IMR-90 (cell line): ENCODE results near the gene RSPH3. TPM values are rescaled to one million over a fixed set of nuclear protein-coding genes. Genes with fewer than 3 reads are reported as not detected.
A peak's percentile ranks its signal among the peaks of the same experiment; 100 is the strongest.

ENCODE experiments used
- ATAC-seq: fragments of 200-7000 bp; cut with Tn5 transposase; 2 replicates; pipeline ENCODE4 v1.9.1; 2020; ENCODE audit warnings: low read depth, mild to moderate bottlenecking, moderate library complexity
- BruUV-seq: library from RNA; stranded (reverse); fragments of 400-500 nt; replicated peaks from 2 replicates; lab custom pipeline; 2021; lab: Mats Ljungman, UMichigan
- CTCF ChIA-PET: fragments of 300-600 bp; formaldehyde crosslinking; extraction: SDS; loops from one replicate; lab custom pipeline; 2021; ENCODE audit warnings: antibody characterized with exemption; lab: Yijun Ruan, JAX
- POLR2A ChIA-PET: fragments of 300-600 bp; sonication (Branson Sonifier 250); formaldehyde crosslinking; loops from one replicate; lab custom pipeline; 2022; ENCODE audit warnings: antibody characterized with exemption; ENCODE audit not compliant: unreplicated experiment; lab: Charles Lee
- DNase-seq: peaks from one replicate; pipeline ENCODE4 v3.0.0; 2013
- H2AFZ ChIP-seq: replicated peaks from 2 replicates; pipeline ENCODE3; 2013; ENCODE audit warnings: low read length, mild to moderate bottlenecking; ENCODE audit not compliant: poor library complexity
- H2AK5ac ChIP-seq: 2 replicates; pipeline ENCODE4 v1.6.1; 2013; ENCODE audit warnings: low read depth, low read length, inconsistent platforms
- H2AK9ac ChIP-seq: replicated peaks from 2 replicates; pipeline ENCODE3; 2013; ENCODE audit warnings: mild to moderate bottlenecking, low read depth, low read length, moderate library complexity; ENCODE audit not compliant: poor library complexity
- H2BK120ac ChIP-seq: 2 replicates; pipeline ENCODE4 v1.6.1; 2013; ENCODE audit warnings: low read depth, low read length, inconsistent platforms
- H2BK15ac ChIP-seq: 3 replicates; pipeline ENCODE4 v1.6.1; 2013; ENCODE audit warnings: low read depth, low read length, inconsistent platforms
- H2BK20ac ChIP-seq: 2 replicates; pipeline ENCODE4 v1.6.1; 2013; ENCODE audit warnings: low read depth, mild to moderate bottlenecking, inconsistent platforms, low read length, moderate library complexity
- H2BK5ac ChIP-seq: 2 replicates; pipeline ENCODE4 v1.6.1; 2013; ENCODE audit warnings: mild to moderate bottlenecking, low read depth, low read length, inconsistent platforms; ENCODE audit not compliant: poor library complexity, severe bottlenecking
- H3K14ac ChIP-seq: replicated peaks from 2 replicates; pipeline ENCODE4 v1.6.1; 2013; ENCODE audit warnings: low read depth, low read length, inconsistent platforms
- H3K18ac ChIP-seq: 2 replicates; pipeline ENCODE4 v1.6.1; 2013; ENCODE audit warnings: low read depth, low read length, control low read depth
- H3K23ac ChIP-seq: 2 replicates; pipeline ENCODE4 v1.6.1; 2013; ENCODE audit warnings: low read depth, low read length, inconsistent platforms
- H3K27ac ChIP-seq: 2 replicates; pipeline ENCODE4 v1.5.1; 2013; ENCODE audit warnings: mild to moderate bottlenecking, control low read depth, low read length; ENCODE audit not compliant: insufficient read depth
- H3K27me3 ChIP-seq: 2 replicates; pipeline ENCODE4 v1.6.1; 2013; ENCODE audit warnings: low read length; ENCODE audit not compliant: control insufficient read depth, insufficient read depth
- H3K36me3 ChIP-seq: 2 replicates; pipeline ENCODE4 v1.6.1; 2013; ENCODE audit warnings: low read length, mixed read lengths; ENCODE audit not compliant: control insufficient read depth, insufficient read depth
- H3K4ac ChIP-seq: 2 replicates; pipeline ENCODE4 v1.6.1; 2013; ENCODE audit warnings: low read depth, low read length, inconsistent platforms
- H3K4me1 ChIP-seq: 2 replicates; pipeline ENCODE4 v1.6.1; 2013; ENCODE audit warnings: low read length, mixed read lengths; ENCODE audit not compliant: control insufficient read depth, insufficient read depth
- H3K4me2 ChIP-seq: 2 replicates; pipeline ENCODE4 v1.6.1; 2013; ENCODE audit warnings: low read depth, mild to moderate bottlenecking, control low read depth, low read length, moderate library complexity
- H3K4me3 ChIP-seq: 2 replicates; pipeline ENCODE4 v1.5.1; 2013; ENCODE audit warnings: low read depth, mild to moderate bottlenecking, control low read depth, low read length, moderate library complexity; ENCODE audit not compliant: insufficient read depth
- H3K56ac ChIP-seq: 2 replicates; pipeline ENCODE4 v1.6.1; 2013; ENCODE audit warnings: low read length, inconsistent platforms; ENCODE audit not compliant: insufficient read depth; ENCODE audit errors: extremely low read depth
- H3K79me1 ChIP-seq, 2 experiments: 2 replicates each; pipeline ENCODE4 v1.6.1; 2013; ENCODE audit warnings: low read length in 2 of 2, inconsistent platforms in 1 of 2, low read depth in 1 of 2
- H3K9ac ChIP-seq: 2 replicates; pipeline ENCODE4 v1.6.1; 2013; ENCODE audit warnings: low read depth, low read length, control low read depth
- H3K9me1 ChIP-seq: 2 replicates; pipeline ENCODE4 v1.6.1; 2013; ENCODE audit warnings: low read length, inconsistent platforms; ENCODE audit not compliant: insufficient read depth
- H3K9me3 ChIP-seq: 2 replicates; pipeline ENCODE4 v1.6.1; 2013; ENCODE audit warnings: low read length; ENCODE audit not compliant: control insufficient read depth, insufficient read depth
- H4K20me1 ChIP-seq: 2 replicates; pipeline ENCODE4 v1.6.1; 2013; ENCODE audit warnings: low read length, inconsistent platforms; ENCODE audit not compliant: insufficient read depth
- H4K5ac ChIP-seq: 2 replicates; pipeline ENCODE4 v1.6.1; 2013; ENCODE audit warnings: mild to moderate bottlenecking, low read depth, low read length, control low read depth
- H4K8ac ChIP-seq, 2 experiments: 2 replicates each; pipeline ENCODE4 v1.6.1; 2013; ENCODE audit warnings: low read depth in 2 of 2, low read length in 2 of 2, control low read depth in 1 of 2, inconsistent platforms in 1 of 2
- H4K91ac ChIP-seq: 2 replicates; pipeline ENCODE4 v1.6.1; 2013; ENCODE audit warnings: low read depth, low read length, inconsistent platforms; ENCODE audit not compliant: insufficient read depth
- BHLHE40 ChIP-seq: fragments of 150-350 bp; IDR thresholded peaks from 2 replicates; pipeline ENCODE4 v1.6.1; 2016; ENCODE audit warnings: mild to moderate bottlenecking, low read depth, low read length
- CEBPB ChIP-seq: IDR thresholded peaks from 2 replicates; pipeline ENCODE4 v1.6.1; 2012; ENCODE audit warnings: low read depth, low read length, improper control_type of control experiment
- CHD1 ChIP-seq: IDR thresholded peaks from 2 replicates; pipeline ENCODE4 v1.6.1; 2012; ENCODE audit warnings: low read depth, low read length, improper control_type of control experiment
- CTCF ChIP-seq: conservative IDR thresholded peaks from 2 replicates; pipeline ENCODE4 v1.5.1; 2012; ENCODE audit warnings: mild to moderate bottlenecking, low read depth, low read length, improper control_type of control experiment
- ELK1 ChIP-seq: fragments of 150-350 bp; IDR thresholded peaks from 2 replicates; pipeline ENCODE4 v1.6.1; 2016; ENCODE audit warnings: low read depth, mild to moderate bottlenecking, low read length, moderate library complexity, borderline replicate concordance
- FOS ChIP-seq: fragments of 150-350 bp; IDR thresholded peaks from 2 replicates; pipeline ENCODE4 v1.6.1; 2016; ENCODE audit warnings: low read depth, low read length
- MAFK ChIP-seq: IDR thresholded peaks from 2 replicates; pipeline ENCODE4 v1.6.1; 2012; ENCODE audit warnings: low read depth, low read length, improper control_type of control experiment
- MAZ ChIP-seq: IDR thresholded peaks from 2 replicates; pipeline ENCODE4 v1.6.1; 2012; ENCODE audit warnings: low read depth, mild to moderate bottlenecking, low read length, improper control_type of control experiment, moderate library complexity, borderline replicate concordance
- MXI1 ChIP-seq: IDR thresholded peaks from 2 replicates; pipeline ENCODE4 v1.6.1; 2012; ENCODE audit warnings: low read depth, mild to moderate bottlenecking, low read length, moderate library complexity, borderline replicate concordance
- NFE2L2 ChIP-seq: fragments of 150-350 bp; IDR thresholded peaks from 2 replicates; pipeline ENCODE4 v1.6.1; 2016; ENCODE audit warnings: low read depth, mild to moderate bottlenecking, low read length
- POLR2A ChIP-seq: IDR thresholded peaks from 2 replicates; pipeline ENCODE4 v1.6.1; 2012; ENCODE audit warnings: mild to moderate bottlenecking, low read depth, low read length
- RAD21 ChIP-seq: IDR thresholded peaks from 2 replicates; pipeline ENCODE4 v1.6.1; 2012; ENCODE audit warnings: low read length, improper control_type of control experiment
- RCOR1 ChIP-seq: IDR thresholded peaks from 2 replicates; pipeline ENCODE4 v1.6.1; 2012; ENCODE audit warnings: mild to moderate bottlenecking, low read length, improper control_type of control experiment; ENCODE audit not compliant: insufficient replicate concordance
- RFX5 ChIP-seq: IDR thresholded peaks from 2 replicates; pipeline ENCODE4 v1.8.0; 2012; ENCODE audit warnings: low read depth, mild to moderate bottlenecking, low read length, moderate library complexity
- SMC3 ChIP-seq: fragments of 150-350 bp; IDR thresholded peaks from 2 replicates; pipeline ENCODE4 v1.6.1; 2016; ENCODE audit warnings: low read depth, mild to moderate bottlenecking, antibody characterized with exemption, low read length, moderate library complexity
- USF2 ChIP-seq: fragments of 150-350 bp; IDR thresholded peaks from 2 replicates; pipeline ENCODE4 v1.6.1; 2017; ENCODE audit warnings: mild to moderate bottlenecking, antibody characterized with exemption, low read length, low read depth
- WGBS, 2 experiments: methylation state at CpG; one replicate each; pipeline versions ENCODE4 v1.1.5 to v1.1.7; 2013; ENCODE audit warnings: missing lambda C conversion rate in 2 of 2; ENCODE audit not compliant: insufficient read length in 1 of 2; ENCODE audit errors: extremely low coverage in 2 of 2; 5-methylcytosine and 5-hydroxymethylcytosine counted together
- dilution Hi-C: fragments of 300-500 bp; cut with HindIII; formaldehyde crosslinking; loops from one replicate; pipeline ENCODE4 v1.14.3; 2018; ENCODE audit warnings: low sequenced_read_pairs; ENCODE audit not compliant: unreplicated experiment
- in situ Hi-C: fragments of 300-500 bp; cut with MboI; formaldehyde crosslinking; loops from 3 replicates; pipeline ENCODE4 v1.14.3; 2019; ENCODE audit warnings: low sequenced_read_pairs, inconsistent platforms, mixed read lengths
- intact Hi-C: fragments of 100-400 bp; cut with micrococcal nuclease; formaldehyde crosslinking; loops from 2 replicates; pipeline ENCODE4 v1.10.0; 2022
- polyA plus RNA-seq, 3 experiments: library from polyadenylated mRNA; depleted of rRNA; stranded (reverse); fragments of >200 nt; gene quantifications; 2 replicates each; pipeline ENCODE4 v1.2.3, GENCODE V29; 2012; ENCODE audit warnings: low replicate concordance in 1 of 3
- total RNA-seq: library from RNA; depleted of rRNA; stranded (reverse); fragments of >200 nt; gene quantifications from 2 replicates; pipeline ENCODE4 v1.2.3, GENCODE V29; 2012

RSPH3 gene
- total and polyA plus RNA-seq, 2 of the 4 experiments (the other 2 are of a cell fraction), result 1.7 to 3.0 TPM

- Histone ChIP-seq H3K4ac (no peak overlapping the region; the same call in 1 of the 2 replicates), H3K4me2 (no peak overlapping the region; the same call in 1 of the 2 replicates), H2BK120ac (no peak overlapping the region), H3K79me1 (no peaks in the 10 kb centered on the region), H2BK15ac (no peak overlapping the region), H2AFZ (no peak overlapping the region), H2AK9ac (no peak overlapping the region), H3K36me3 (no peaks in the 10 kb centered on the region), H4K91ac (no peak overlapping the region), H3K27ac (no peak overlapping the region), H3K14ac (no peak overlapping the region), H4K5ac (no peak overlapping the region), H3K23ac (no peak overlapping the region), H2AK5ac (no peak overlapping the region), H4K20me1 (no peaks in the 10 kb centered on the region), H4K8ac (no peak overlapping the region; a peak in 1 of 4 replicates), H3K4me1 (no peaks in the 10 kb centered on the region), H2BK20ac (no peak overlapping the region), H2BK5ac (peak overlapping the region; percentile 62), H3K18ac (no peak overlapping the region; the same call in 1 of the 2 replicates), H3K4me3 (no peak overlapping the region), H3K9me1 (no peaks in the 10 kb centered on the region; the same call in 1 of the 2 replicates), H3K27me3 (no peaks in the 10 kb centered on the region), H3K56ac (no peak overlapping the region), H3K9ac (no peak overlapping the region), H3K9me3 (no peaks in the 10 kb centered on the region)
- WGBS, 2 experiments, result no CpG with 5 or more reads among the region's 6 CpGs
- intact Hi-C loops (no loop called here), dilution Hi-C loops (no loop called here), in situ Hi-C loops (no loop called here)
- peak; percentile 89 for ATAC-seq
- no peak for TF ChIP-seq NFE2L2
- TF ChIP-seq POLR2A, result no peak
- no peak for TF ChIP-seq CTCF
- no peak for TF ChIP-seq CHD1
- peak; percentile 72 for TF ChIP-seq FOS
- TF ChIP-seq MXI1, result peak; percentile 25; the same call in 1 of the 2 replicates
- no peak for TF ChIP-seq RCOR1
- TF ChIP-seq SMC3, result no peak
- TF ChIP-seq USF2, result no peak
- TF ChIP-seq CEBPB, result peak; percentile 43; the same call in 1 of the 2 replicates
- TF ChIP-seq MAFK, result no peak
- TF ChIP-seq RAD21, result no peak
- no peak for TF ChIP-seq ELK1
- no peak for TF ChIP-seq MAZ
- TF ChIP-seq RFX5, result no peak
- TF ChIP-seq BHLHE40, result 0 out of 2 replicates have a peak, but pooled peaks have one; percentile 32
- ChIA-PET POLR2A (no interaction called here), CTCF (no interaction called here)
- peak; percentile 91 for DNase-seq
- BruUV-seq, result no TSS peak
Observed at GRCh38 chr6:158926414-158926813, 73.6 kb downstream of the RSPH3 start.
